Fibroblast of peridontal ligament (primary cell): ENCODE measurements around the gene NPB.

ENCODE experiments used
- DNase-seq: peaks from one replicate; pipeline ENCODE4 v3.0.0-alpha.2; 2010; ENCODE audit errors: extremely low read depth

Gene NPB

DNA sequence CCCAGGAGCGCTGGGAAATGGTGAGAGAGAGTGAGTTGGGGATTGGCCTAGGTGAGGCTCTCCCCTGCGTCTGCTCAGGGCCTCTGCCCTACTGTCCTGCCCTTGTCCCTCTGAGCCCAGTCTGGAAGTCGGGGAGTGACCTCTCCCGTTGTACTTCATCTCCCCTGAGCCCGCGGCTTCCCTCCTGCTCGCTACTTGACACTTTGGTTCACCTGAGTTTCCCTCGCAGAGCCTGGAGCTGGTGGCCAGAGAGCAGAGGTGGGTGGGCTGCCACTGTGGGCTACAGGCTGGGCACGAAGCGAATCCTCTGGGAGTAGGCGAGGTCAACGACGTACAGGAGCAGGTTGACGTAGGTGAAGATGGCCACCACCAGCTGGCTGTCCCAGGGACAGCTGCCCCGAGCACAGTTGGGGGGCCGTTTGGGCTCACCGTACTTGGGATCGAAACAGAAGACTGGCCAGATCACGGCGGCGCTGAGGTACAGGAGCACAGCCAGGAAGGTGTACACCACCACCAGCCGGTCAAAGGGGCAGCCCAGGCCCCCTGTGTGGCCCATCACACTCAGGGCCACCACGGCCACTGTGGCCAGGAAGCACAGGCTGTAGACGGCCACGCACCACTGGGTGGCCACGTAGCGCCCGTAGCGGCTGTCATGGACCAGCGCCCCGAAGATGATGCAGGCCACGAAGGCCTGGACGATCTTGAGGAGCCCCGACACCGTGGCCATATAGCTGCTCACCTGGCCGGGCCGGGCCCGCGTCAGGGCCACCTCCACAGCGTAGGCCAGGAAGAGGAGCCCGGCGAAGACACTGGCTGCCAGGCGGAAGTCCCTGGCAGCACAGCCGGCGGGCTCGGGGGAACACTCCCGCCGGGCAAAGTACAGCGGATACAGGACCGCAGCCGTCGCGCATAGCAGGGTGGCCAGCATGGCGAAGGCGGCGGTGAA lies 38.8 kb downstream of the NPB start:
- no peak for DNase-seq

DNA sequence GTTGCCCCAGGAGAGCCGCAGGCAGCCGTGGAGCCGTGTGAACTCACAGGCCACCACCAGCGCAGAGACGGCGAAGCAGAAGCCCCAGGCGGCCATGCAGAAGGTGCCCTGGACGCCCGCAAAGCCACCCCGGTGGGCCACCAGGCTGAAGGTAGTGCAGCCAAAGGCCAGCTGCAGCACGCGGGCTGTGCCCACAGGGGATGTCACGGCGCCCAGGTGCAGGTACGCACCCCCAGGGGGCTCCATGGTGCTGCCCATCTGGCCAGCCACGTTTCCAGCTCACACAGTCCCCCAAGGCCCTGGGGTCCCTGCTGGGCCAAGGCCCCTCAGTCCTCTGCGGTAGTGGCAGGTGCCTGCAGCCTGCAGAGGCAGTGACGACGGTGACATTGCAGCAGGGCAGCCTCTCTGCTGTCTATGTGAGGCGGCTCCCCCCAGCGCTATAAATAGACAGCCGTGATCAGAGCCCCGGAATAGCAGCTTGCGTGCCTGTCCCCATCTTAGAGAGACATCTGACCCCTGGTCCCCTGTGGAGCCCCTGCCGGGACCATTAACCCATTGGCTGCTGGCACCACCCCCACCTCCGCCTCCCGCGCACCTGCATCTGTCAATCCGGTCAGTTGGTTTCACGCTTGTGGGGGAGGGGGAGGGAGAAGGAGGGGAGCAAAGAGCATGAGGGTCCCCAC lies 39.6 kb downstream of the NPB start:
- no peak for DNase-seq

DNA sequence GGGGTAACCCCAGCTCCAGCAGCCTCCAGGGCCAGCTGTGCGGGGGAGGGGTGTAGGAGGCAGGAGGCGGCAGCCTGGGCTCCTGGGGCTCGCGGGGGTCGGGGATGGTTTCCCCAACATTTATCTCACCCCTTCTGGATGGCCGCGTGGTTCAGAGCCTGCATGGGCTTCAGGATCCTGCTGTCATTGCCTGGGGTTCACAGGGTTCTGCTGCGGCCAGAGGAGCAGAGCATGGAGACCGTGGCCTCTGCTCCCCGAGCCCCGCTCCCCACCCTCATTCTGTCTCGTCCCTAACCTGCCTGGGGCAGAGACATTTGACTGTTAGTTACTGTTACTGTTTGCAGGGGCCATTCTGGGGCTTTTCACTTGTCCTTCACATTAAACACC lies 40.1 kb downstream of the NPB start:
- no peak for DNase-seq

DNA sequence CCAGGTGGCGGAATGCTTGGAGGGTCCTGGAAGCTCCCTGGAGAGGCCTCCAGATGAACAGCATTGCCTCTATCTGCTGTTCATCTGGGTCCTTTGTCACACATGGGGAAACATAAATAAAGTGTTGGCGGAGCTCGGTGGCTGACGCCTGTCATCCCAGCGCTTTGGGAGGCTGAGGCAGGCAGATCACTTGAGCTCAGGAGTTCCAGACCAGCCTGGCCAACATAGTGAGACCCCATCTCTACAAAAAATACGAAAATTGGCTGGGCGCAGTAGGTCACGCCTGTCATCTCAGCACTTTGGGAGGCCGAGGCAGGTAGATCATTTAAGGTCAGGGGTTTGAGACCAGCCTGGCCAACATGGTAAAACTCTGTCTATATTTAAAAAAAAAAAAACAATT lies 42.8 kb downstream of the NPB start:
- DNase-seq: no peak

DNA sequence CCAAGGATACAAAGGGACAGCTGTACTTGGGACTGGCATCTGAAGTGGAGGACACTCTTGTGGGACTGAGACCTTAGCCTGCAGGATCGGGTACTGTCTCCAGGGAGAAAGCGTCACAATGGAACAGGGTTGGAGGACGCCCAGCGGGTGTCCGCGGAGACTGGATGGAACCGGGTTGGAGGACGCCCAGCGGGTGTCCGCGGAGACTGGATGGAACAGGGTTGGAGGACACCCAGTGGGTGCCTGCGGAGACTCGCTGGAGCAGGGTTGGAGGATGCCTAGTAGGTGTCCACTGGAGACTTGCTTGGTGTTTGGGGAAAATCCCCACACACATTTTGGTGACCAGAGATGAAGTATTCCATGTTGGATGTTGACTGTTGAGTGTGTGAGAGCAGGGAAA lies 45.2 kb downstream of the NPB start, which contains the start of gene MYADML2:
Gene MYADML2 (minus strand): TSS at position 45 of the 400 bp plus-strand sequence. CDS start 5,492 bp downstream, outside the sequence.
- no peak for DNase-seq

DNA sequence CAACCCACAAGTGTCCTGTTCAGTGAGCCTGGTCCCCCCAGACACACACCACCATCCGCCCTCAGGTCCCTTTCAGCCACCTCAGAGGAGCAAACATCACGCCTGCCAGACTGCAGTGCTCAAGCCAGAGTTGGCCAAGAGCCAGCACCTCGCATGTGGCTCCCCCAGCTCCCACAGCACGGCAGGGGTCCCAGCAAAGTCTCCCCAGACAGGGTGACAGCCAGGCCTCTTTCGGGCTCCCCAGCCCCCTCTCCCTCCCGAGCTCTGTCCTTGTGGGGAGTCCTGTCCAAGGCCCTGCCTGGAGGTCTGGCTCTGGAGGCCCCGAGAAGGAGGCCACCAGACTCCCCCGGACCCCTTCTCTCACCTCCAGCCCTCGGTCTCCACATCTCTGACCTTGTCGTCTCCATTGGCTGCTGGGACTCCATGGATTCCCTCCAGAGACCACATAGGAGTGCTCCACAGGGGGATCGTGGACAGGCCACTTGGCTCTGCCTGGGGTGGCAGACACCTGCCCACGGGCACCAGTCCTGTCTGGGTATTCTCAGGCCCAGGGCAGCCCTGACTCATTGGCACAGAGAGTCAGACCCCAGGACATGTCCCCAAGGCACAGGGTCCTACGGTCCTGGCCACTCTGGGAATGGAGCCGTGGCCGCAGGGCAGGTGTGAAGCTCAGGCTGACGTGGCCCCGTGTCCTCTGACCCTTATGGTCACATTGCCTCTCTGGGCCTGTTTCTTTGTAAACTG lies 46.8 kb downstream of the NPB start:
- no peak for DNase-seq

DNA sequence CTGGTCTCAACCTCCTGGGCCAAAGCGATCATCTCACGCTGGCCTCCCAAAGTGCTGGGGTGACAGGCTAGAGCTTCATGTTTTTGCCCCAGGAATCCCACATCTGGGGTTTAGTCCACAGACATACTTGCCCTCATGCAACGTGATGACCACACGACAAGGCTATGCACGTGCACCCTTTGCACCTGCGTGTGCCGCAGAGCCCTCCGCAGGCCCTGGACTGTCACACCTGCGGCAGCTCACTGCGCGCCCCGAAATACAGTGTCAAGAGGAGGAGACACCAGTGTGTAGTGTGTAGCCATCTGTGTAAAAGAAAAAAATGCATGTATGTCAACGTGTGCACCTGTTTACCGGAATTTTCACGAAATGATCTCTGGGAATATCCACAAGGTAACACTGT lies 48.5 kb downstream of the NPB start:
- no peak for DNase-seq

DNA sequence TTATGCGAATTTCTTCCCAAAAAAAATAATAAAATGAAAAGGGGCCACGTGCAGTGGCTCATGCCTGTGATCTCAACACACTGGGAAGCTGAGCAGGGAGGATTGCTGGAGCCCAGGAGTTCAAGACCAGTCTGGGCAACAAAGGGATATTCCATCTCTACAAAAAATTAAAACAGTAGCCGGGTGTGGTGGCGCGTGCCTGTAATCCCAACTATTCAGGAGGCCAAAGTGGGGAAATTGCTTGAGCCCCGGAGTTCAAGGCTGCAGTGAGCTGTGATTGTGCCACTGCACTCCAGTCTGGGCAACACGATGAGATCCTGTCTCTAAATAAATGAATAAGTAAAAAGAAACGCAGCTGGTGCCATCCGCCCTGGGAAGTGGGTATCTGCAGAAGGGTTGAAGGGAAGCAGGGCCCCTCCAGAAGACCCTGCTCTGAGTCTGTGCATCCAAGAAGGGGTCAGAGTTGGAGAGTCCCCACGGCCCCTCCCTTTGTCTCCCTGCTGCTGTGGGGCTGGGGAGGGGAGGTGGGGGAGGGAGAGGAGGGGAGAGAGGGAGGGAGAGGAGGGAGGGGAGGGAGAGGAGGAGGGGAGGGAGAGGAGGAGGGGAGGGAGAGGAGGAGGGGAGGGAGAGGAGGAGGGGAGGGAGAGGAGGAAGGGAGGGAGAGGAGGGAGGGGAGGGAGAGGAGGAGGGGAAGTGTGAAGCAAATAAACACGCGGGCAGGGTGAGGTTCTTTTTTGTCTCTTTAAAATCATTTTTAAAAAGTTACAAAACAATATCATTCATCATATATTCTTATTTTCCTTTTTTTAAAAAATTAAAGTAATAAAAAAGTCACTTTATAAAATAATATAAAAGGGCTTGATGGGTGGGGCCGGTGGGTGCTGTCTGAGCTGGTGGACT lies 50.0 kb downstream of the NPB start:
- no peak for DNase-seq
